GM21825 (cell line): ENCODE results near the gene RNF130.

Experiments used
- ATAC-seq: cut with Tn5 transposase; IDR thresholded peaks from one replicate; pipeline ENCODE4 v1.9.1; 2021; ENCODE audit warnings: mild to moderate bottlenecking, moderate library complexity; ENCODE audit not compliant: unreplicated experiment

RNF130 gene

DNA sequence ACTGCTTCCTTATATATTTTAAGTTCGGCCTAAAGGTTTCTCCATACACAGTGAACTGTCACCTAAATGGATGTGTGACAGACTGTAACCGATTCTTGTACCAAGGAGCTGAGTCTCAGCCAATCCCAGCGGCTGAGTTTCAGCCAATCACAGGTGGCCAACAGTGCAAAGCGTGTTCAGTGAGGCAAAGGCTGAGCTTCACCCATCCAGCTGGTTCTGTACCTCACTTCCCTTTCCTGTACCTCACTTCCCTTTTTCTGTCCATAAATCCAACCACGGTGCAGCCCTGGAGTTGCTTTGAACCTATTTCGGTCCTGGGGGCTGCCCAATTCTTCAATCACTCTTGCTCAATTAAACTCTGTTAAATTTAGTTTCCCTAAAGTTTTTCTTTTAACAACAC is 148.1 kb downstream of the RNF130 start:
- ATAC-seq, result no peak

DNA sequence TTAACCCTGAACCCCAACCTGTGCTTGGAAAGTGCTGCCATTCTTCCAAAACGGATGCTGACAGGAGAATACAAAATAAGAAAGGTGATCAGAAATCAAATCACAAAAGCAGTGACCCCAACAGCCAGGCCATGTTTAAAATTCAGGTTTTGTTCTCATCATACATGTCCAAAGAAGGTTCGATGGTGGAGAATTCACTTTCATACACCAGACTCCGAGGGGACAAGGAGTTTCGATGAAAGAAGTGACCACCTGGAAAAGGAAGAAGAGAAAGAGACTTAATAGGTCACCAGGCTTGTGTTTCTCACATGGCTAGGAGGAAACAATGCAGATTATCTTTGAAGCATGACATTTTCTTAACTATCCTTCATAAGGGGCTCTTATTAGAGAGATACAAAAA is 151.4 kb downstream of the RNF130 start:
- no peak for ATAC-seq

DNA sequence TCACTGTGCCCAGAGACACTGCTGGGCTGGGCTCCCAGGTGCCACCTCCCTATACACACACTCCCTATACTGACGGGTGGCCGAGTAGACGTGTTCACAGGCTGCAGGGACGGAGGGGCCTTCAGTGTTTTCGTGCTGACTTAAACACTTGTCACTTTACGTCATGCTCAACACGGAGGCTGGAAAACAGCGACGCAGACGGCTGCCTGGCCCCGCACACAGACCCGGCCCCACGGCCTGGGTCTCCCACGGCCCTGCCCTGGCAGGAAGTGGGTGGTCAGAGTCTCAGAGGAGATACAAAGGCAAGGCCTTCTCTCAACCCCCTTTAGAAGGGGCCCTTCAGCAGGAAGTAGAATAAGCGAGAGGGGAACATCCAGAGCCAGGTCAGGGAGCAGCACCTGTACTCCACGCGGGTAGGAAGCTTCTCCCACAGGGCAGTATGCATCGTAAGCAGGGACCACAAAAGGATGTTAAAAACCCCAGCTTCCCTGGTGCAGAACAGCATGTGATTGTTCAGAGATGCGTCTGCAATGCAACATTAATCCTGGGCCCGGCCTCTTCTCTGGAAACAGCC is 152.0 kb downstream of the RNF130 start:
- no peak for ATAC-seq

DNA sequence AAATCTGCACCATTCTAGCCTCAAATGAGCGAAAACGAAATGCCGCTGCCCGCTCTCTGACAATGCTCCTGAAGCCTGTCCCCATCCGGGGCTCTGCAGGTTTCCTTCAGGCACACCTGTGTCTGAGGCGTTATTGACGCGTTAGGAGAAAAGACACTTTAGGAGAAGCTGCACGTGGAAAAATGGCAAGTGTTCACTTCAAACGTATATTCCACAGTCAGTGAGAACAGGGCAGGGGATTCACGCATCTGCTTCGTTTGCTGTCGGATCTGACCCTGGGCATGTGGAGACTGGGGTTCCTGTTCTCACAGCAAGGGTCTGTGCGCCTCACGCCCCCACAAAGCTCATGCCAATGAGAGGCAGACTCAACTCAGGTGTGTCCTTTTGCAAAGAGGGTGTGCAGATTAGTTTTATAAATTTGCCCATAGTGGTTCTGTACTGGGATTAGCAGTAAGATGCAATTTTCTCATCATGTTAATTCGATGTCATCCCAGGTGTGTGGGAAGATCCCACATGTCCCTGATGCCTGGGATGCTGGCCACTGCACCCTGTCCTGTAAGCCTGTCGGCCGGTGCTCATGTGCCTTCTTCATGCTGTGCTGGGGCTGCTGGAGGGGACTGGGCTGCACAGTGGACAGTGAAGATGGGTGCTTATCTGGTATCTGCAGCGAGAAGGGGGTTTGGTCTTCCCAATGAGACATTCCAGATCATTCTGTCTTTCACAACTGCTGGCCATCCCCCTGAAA is 152.6 kb downstream of the RNF130 start:
- ATAC-seq, result no peak

DNA sequence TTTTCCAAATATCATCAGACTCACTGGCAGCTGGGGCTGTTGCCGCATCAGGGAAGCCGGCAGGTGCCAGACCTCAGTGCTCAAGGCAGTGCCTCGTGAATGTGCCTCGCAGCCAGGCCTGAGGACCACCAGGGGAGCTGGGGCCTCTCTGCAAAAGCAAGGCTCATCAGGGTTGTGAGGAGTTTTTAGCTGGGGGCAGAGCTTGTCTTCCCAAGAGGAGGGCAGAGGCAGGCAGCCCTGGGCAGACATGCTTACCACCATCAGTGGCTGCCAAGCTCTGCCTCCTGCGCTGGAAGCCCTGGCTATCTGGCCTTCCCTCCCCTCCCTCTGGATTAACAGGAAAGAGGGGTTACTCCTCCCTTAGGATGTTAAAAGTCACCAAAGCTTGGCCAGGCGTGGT is 155.0 kb downstream of the RNF130 start:
- no peak for ATAC-seq

DNA sequence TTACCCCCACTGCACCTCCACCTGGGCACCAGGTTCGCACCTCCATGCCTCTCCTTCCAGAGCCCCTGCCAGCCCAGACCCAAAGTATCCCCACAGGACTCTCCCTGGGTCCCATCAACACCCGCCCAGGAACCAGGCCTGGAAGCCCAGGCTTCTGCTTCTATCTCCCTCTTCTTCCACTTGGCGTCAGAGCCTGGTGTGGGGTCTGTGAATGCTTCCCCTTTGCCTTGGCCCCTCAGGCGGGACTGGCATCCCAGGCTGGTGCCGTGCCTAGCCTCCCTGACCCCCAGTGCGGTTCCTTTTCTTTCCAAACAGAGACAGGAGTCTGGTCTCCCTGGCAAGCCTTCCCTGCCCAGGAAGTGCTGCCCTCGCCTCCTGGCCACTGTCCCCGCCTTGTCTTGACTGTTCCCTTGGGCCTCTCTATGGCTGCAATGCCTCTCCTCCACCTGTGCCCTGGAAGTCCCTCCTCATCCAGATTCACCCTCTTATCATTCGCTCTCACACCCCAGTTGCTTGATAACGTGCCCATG is 156.1 kb downstream of the RNF130 start:
- no peak for ATAC-seq

DNA sequence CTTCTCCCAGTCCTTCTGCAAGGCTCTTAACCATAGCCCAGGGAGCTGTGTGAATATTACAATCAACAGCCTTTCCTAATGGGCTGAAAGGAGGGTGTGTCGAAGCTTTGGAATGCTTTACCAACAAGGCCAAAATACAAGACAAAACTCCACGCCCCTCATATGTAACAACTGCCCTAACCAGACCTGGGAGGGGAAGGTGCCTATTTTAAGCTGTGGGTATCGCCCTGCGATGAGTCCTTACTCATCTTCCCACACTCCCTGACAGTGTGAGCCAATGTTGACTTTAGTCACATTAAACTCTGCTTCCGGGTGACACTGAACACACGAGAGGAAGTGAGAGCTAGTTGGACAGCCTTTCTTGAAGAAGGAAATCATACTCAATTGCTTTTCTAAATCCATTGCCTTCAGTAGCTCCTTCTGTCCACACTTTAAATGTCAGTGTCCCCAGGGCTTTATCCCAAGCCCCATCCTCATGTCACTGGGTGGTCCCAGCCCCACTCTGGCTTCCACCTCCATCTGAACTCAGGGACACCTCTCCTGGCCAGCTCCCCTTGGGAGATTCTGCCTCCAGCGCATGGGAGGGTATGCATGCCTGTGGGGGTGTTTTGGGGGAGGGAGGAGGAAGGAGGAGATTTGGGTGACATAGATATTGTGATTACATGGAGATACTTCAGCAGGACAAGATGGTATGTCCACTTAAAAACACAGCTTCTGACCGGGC is 157.4 kb downstream of the RNF130 start:
- no peak for ATAC-seq

DNA sequence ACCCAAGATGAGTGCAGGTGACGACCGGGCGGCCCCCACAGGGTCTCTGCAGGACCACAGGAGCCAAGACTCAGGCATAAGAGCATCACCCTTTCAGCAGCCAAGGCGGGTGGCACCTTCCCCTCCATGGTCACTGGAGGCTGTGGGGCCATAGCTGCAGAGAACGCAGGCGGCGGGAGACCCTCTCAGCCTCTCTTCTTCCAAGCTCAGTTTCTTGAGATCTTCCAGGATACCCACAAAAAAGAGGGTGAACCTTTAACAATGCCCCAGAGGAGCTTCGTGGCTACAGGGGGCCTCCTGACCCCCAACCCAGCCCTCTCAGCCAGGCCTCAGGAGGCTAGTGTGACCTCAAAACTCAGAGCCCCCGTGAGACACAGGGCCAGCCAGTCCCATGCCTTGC is 158.1 kb downstream of the RNF130 start:
- ATAC-seq, result no peak

DNA sequence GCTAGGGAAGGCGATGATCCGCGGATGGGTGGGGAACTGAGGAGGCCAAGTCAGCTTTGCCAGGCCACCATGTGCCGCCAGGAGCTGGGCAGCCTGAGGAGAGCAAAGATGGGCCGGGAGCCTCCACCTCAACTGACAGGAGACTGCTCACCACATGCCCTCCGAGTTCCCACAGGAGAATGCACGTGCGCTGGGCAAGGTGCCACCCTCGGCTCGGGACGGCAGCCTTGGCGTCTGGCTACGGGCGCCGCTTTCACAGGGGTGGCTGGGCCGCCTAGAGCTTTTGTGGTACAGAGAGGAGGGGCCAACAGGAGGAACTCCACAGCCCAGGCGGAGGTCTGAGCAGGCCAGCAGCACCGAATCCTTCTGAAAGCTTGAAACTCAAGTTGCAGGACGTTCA is 158.6 kb downstream of the RNF130 start:
- ATAC-seq, result no peak

DNA sequence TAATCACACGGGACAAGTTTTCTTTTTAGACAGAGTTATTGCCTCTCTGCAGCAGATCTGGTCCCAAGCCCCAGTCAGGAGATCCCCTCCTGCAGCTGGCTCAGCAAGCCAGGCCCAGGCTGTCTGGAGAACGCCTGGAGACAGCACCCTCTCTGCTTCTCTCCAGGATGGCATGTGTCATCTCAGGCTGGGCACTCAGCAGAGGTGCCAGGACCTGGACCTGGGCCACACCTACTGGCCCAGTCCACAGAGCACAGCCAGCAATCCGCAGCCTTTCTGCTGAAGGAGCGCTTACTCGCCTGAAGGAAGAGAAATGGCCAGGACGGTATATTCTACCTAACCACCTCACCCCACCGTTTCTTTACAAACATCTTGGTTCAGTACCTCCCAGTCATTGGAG is 159.2 kb downstream of the RNF130 start:
- no peak for ATAC-seq

DNA sequence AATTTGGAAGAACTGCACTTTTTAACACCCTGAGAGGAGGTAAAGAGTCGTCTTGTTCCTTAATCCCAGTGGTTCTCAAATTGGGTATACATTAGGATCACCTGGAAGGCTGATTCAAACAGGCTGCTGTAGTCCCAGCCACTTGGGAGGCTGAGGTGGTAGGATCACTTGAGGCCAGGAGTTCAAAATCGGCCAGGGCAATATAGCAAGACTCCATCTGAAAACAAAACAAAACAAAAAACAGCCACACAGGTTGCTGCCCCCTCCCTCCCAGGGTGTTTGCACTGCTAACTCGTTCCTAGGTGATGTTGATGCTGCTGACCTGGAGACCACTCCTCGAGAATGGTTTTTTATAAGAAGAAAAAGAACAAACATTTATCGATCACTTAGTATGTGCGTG is 162.3 kb downstream of the RNF130 start:
- no peak for ATAC-seq

DNA sequence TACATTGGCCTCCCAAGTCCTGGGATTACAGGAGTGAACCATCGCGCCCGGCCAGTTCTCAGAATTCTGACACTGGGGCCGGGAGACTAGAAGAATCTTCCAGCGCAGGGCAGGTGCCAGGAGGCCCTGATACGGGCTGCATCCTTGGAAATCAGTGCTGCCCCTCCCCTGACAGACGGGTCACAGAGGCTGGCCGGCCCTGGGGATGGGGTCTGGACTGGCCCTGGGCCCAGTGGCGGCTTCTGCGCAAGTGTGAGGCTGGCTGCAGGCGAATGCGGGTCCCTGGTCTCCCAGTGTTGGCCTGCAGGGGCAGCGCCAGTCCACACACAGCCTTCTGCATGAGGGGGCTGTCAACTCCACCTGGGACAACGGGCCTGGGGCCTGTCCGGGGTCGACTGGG is 163.0 kb downstream of the RNF130 start:
- no peak for ATAC-seq

DNA sequence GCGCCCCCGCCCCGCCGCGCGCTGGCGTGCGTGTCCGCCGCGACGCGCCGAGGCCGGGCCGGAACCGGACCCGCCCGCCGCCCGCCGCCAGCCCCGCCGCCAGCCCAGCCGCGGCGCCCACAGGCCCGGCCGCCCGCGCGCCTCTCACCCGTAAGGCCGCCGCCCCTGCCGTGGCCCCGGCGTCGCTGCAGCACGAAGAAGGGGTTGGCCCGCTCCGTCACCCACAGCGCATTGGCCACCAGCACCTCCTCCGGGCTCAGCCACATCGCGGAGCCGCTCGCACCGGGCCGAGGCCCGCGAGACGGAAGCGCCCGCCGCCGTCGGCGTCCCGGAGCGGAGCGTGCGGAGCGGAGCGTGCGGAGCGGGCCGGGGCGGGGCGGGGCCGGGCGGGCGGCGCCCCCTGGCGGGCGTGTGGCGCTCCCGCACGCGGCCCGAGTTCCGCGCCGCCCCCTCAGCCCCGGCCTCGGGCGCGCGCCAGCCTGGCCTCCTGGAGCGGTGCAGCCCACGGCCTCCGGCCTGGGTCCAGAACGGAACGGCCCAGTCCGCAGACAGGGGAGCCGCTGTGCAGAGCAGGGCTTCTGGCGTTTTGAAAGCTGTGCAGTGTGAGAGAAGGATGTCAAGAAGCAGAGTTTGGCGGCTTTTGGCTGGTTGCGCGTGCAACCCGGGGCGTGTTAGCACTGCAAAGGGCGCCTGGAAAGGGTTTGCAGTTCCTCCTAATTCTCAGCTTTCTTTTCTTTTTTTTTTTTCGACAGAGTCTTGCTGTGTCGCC is 163.8 kb downstream of the RNF130 start, which contains the start of gene TBC1D9B:
TSS of gene TBC1D9B (minus strand) at position 342 of the 769 bp plus-strand sequence. CDS start at position 266, 76 bp downstream.
- ATAC-seq, result peak; percentile 90

DNA sequence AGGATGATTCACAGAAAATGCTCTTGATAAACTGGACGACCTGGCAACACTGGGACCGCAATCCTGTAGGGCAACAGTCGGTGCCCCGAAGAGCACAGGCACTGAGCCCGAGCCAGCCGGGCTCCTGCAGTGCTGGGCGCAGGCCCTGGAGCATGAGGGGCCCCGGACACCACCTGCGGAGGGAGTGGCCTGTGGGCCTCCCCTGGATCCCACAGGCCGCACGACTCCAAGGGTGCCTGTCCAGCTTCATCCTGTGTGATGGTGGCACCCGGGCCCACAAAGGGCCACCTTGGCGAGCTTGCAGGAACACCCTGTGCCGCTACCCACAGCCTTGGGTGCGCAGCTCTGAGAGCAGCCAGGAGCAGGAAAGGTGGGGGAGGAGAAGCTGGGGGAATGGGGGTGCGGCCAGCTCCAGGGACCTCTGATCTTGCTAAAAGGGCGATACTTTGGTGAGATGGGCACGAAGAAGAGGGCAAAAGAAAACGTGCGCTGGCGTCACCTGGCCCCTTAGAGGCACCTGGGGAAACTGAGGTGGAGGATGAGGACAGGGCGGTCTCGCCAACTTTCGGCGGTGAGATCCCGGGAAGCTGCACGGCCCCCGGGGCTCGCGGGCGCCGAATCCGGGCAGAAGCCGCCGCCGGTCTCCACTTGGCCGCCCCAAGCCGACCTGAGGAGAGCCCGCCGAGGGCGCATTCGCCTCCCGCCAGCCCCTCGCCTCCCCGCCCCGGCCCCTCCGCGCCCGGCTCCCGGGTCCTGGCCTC is 164.6 kb downstream of the RNF130 start:
- peak; percentile 19 for ATAC-seq

DNA sequence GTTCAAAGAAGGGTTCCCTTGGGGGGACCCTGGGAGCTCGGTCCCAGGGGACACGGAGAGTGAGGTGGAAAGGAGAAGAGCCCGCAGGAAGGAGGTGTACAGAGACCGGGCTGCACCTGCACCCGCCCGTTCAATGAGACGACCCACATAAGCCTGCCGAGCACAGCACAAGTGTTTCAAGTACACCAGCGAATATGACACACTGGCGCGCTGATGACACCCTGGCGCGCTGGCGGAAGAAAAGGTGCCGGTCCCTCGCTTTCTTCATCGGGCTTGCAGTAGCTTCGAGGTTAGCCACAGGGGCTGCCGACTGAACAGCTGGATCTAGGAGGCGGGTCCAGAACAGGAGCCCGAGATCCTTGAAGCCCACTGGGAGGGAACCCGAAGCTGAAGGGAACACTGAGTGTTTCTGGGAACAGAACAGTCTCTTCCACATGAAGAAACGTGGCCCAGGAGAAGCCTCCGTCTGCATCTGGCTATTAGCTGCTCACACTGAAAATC is 165.2 kb downstream of the RNF130 start:
- ATAC-seq, result no peak

DNA sequence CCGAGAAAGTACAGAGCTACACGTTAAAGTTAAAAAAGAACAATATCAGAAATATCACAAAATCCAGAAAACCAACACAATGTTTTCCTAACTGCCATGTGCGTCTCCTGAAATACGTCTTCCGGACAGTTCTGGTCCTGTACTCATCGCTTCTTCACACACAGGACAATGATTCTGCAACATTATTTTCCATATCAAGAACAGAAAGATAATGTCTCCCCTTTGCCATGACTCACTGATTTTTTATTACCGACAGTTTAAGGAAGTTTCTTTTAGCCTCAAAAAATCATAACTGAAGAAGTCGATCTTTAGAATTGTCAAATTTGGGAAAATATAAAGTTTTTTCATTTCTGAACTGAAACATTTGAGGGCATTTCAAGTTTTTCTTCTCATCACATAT is 166.4 kb downstream of the RNF130 start:
- no peak for ATAC-seq
